GM18873 (cell line): Measurements from ENCODE around the gene TPST1.
"Not testable (repeated sequence)": the region's sequence is repeated elsewhere in the genome, so short reads cannot be mapped to it uniquely, and the experiment has no call there.

Experiments used
- ATAC-seq: cut with Tn5 transposase; IDR thresholded peaks from one replicate; pipeline ENCODE4 v1.9.1; 2021; ENCODE audit warnings: mild to moderate bottlenecking, moderate library complexity, moderate number of reproducible peaks; ENCODE audit not compliant: unreplicated experiment, low FRiP score

The TPST1 gene

DNA sequence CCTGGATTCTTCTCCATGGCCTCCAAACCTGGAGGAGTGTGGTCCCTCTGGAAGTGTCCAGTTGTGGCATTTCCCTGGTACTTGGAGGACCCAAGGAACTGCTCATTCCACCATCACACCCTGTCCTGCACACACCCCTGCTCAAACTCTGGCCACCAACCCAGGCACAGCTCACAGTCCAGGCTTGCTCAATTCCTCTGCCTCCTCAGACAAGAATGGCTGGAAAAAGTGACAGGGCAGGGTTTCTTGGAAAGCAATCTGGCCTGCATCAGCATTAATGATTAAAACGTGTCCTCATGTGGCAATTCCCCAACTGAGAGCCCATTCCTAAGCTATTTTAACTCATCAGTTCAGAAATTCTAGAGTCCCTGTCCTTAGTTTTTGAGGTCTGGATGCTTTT, 17.2 kb upstream of the TPST1 start:
- ATAC-seq, result no peak

DNA sequence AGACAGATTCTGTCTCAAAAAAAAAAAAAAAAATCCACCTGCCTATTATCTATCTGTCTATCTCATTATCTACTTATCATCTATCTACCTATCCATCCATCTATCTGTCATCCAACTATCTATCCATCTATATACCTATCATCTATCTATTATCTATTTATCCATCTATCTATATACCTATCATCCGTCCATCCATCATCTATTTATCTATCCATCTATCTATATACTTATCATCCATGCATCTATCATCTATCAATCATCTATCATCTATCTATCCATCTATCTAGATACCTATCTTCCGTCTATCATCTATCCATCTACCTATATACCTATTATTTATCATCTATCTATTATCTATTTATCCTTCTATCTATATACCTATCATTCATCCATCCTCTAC, 16.5 kb upstream of the TPST1 start:
- no peak for ATAC-seq

DNA sequence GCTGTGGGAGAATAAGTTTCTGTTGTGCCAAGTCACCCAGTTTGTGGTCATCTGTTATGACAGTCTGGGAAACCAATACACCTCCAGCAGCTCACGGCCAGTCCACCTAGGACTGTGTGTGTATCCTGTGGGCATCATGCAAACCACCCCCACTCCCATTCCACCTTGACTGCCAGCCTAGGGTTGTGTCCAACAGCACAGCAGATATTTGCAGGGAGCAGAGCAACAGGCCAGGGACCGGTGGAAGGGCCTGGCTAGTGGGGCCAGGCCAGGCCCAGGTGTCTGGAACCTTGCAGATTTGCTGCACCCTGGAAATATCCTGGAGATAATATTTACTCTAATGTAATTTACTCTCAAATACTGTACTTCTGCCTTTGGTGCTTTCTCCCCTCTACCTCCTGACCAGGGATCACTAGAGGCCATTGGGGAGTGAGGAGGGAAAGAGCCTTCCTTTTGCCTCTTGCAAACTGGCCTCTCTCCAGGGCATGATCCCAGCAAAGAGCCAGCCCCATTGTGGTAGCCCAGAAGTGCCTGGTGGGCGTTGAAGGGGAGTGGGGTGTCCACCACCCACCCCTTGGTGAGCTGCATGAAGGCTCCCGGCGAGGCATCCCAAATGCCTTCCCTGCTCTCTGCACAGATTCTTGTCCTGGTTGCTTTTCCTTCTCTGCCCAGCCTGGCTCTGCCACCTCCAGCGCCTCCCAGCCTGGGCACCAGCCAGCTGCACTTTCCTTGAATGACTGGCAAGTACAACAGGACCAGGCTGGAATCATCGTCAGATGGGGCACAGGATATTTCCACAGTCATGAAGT, 15.2 kb upstream of the TPST1 start:
- no peak for ATAC-seq

DNA sequence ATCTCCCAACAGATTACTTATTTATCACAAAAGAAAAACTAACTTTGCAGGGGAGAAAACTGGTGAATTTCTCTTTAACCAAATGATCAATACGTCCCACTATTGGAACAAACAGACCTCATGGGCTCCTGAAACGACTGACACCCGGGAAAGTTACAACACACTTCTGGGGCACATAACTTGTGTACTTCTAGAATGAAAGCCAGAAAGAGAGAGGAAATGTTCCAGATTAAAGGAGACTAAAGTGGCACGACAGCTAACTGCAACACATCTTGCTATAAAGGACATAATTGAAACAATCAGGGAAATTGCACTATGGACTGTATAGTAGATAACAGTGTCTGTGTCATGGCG, 14.7 kb upstream of the TPST1 start:
- ATAC-seq, result no peak

DNA sequence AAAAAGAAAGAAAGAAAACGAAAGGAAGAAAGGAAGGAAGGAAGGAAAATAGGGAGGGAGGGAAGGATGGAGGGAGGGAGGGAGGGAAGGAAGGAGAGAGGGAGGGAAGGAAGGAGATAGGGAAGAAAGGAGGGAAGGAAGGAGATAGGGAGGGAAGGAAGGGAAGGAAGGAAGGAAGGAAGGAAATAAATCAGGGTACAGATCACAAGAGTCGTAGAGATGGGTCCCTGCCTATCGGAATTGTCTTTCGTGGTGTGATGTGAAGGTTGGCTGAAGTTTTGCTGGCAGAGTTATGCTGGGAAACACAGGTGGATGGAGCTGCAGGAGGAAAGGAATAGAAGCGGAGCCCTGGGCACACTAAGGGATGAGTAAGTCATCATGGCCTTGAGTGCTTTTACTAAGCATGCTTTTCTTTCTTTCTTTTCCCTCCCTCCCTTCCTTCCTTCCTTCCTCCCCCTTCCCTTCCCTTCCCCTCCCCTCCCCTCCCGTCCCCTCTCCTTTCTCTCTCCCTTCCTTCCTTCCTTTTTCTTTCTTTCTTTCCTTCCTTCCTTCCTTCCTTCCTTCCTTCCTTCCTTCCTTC, 11.9 kb upstream of the TPST1 start:
- ATAC-seq, result no peak

DNA sequence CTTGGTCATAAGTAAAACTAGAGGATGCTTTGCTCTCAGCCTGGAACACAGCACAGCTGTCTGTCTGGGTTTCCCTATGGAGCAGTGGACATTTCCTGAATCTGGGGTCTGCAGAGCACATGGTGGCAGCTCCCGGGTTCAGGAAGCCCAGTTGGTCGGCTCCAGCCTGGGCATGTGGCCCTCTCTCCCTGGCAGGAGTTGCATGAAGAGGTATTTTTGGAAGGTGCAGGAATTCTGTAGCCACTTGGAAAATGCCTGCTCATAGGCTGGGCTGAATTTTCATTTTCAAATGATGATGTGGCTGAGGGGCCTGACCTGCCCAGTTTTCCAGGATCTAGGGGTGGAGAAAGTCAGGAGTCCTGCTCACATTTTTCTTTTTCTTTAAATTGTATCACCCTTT, 6.7 kb upstream of the TPST1 start:
- no peak for ATAC-seq

DNA sequence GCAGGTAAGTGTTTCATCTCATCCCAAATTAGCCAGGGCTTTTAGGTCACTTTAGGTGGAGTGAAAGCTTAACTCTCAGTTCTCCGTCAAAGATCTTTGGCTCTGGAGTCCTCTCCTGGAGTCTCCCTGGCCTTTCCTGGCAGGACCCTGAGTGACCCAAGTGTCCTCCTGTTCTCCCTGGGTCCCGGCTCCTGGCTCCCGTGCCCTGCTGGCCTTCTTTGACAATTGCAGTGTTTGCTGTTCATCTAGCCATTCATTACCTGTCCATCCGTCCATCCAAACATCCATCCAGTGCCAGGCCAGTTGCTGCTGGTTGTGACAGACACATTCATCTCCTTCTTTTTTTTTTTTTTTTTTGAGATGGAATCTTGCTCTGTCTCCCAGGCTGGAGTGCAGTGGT, 6.2 kb upstream of the TPST1 start:
- no peak for ATAC-seq

DNA sequence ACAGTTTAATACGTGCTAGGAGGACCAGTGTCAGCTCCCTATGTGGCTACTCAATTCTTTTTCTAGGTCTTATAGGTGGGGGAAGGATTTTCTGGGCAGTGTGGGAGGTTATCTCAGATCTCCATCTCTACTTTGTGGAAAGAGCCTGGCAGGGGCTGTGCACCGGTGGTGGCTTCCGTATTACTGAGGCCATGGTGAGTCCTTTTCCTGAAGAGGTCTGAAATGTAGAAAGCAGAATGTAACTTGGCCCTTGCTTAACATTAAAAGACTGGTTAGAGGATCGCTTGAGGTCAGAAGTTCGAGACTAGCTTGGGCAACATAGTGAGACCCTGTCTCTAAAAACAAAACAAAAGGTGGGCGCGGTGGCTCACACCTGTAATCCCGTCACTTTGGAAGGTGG, 2.7 kb upstream of the TPST1 start:
- no peak for ATAC-seq

DNA sequence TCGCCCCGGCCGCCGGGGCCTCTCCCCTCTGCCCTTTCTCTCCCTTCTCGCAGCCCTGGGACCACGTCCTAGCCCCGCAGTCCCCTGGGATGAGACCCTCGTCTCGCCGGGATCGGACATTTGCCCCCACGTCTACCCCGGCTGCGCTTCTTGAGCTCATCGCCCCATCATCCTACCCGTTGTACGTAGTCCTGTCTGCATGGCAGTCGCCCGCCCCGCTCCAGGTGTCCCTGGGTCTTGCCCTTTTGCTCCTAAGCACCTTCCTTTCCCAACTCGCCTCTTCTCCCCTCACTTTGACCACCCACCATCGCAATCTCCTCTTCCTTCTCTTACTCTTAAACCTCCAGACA, 582 bp downstream of the TPST1 start:
- no peak for ATAC-seq

DNA sequence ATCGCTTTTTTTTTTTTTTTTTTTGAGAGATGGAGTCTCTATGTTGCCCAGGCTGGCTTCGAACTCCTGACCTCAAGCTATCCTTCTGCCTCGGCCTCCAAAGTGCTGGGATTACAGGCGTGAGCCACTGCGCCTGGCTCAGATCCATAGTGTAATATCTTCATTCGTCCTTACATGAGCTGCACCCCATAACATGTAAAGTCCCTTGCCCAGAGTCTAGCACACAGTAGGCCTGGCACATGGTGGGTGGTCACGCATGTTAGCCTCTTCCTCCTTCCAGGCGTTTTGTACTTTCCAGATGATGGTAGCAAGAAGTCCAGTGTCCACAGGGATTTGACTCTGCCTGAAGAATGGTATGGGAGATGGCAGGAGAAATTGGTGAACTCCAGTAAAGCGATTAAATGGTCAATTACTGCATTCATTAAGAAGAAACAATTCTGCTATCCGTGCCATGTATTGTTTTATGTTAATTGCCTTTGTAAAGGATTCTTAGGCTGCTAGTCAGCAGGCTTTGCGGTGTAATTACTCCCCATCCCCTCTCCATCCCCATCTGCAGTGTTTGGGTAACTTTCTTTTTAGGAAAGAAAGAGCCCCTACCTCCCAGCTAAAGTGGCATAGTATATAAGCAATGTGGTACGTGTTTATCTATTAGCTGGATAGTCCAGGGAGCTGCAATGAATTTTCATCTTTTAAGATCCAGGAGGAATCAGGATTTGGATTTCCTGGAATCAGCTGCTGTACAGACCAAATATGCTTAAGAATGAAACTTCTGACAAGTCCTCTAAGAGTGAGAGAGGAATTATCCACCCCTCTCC, 1.2 kb downstream of the TPST1 start:
- no peak for ATAC-seq

DNA sequence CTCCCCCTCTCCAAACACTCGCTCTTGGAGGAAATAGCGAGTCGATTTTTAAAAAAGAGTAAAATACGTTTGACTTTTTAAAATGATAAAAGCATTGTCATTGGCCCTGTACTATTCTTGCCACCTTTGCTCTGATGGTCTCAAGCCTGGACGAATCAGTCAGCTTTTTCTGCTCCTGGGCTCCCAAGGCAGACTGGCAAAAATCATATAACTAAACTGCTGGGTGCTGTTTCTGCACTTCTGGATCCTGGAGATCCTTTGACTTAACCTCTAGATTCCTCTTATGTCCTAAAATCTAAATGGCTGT, 1.8 kb downstream of the TPST1 start:
- no peak for ATAC-seq

DNA sequence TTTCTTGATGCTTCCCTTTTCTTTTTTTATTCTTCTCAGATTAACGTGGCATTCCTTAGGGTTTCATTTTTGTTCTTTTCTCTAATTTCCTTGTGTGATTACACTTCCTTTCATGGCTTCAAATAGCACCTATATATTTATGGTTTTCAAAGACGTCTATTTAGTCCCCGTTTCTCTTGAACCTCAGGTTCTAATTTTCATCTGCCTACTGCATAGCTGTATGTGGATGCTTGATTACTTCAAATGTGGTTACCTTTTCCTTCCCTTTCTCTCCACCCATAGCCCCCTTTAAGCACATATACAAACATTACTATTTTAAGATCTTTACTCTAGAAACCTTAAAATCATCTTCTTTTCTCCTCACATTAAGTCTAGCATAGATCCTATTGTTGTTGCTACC, 2.4 kb downstream of the TPST1 start:
- ATAC-seq, result no peak

DNA sequence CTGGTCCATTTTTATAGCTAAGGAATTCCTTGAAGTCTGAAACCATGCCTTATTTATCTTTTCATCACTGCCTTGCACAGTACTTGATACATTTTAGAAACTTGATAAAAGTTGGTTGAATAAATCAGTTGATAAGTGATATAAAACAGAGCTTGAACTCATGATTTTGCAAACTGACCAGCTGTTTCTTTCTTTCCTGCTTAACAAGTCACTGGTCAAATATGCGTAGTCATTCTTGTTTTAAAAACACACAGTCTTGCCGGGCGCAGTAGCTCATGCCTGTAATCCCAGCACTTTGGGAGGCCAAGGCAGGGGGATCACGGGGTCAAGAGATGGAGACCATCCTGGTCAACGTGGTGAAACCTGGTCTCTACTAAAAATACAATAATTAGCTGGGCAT, 6.3 kb downstream of the TPST1 start:
- ATAC-seq, result no peak

DNA sequence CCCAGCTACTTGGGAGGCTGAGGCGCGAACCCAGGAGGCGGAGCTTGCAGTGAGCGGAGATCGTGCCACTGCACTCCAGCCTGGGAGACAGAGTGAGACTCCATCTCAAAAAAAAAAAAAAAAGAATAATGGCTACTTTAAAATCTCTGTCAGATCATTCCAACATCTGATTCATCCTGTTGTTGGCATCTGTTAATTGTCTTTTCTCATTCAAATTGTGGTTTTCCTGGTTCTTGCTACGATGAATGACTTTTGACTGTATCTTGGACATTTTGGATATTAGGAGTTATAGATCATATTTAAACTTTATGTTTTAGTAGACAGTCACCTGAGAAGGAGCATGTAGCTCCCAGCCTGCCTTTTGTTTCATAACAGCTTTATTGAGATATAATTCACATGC, 8.5 kb downstream of the TPST1 start:
- no peak for ATAC-seq

DNA sequence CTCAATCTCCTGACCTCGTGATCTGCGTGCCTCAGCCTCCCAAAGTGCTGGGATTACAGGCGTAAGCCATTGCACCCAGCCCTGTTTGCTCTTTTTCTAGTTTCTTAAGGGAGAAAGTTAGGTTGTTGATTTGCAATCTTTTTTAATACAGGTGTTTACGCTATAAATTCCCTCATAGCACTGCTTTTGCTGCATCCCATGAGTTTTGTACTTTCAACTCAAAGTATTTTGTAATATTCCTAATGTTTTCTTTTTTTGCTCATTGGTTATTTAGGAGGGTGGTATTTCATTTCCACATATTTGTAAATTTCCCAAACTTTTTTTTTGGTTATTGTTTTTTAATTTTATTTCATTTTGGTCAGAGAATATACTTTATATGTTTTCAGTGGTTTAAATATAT, 11.6 kb downstream of the TPST1 start:
- ATAC-seq, result no peak

DNA sequence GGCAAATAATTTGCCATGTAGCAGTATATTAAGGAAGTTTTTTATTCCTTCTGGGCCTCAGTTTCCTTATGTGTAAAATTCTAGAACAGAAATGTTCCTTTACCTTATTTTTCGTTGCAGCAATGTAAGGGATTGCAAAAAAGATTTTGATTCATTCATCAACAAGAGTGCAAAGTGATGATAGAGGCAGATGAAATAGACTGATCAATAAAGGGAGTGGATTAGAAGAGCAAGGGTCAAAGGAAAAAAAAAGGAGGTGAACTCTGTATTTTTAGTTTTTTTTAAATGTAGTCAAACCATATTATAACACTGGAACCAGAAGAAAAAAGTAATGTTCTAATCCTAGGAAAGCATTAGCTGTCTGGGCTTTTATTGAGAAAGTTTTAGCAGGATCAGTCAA, 14.7 kb downstream of the TPST1 start:
- no peak for ATAC-seq

DNA sequence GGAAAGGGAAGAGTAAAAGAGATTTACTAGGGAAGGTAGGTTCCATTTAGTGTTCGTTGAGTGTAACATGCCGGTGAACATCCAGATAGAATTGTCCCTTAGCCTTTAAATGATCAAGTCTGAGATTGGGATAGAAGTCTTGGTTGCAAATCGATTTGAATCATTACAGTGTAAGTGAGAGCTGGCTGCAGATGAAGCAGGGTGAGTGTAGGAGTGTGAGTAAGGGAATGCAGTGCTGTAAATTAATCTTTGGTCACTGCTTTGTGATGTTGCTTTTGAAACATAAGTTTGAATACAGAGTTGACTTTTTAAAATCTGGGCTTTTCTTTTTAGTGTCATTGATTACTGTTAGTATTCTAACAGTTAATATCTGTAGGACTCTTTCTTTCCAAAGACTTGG, 16.3 kb downstream of the TPST1 start:
- ATAC-seq, result no peak

DNA sequence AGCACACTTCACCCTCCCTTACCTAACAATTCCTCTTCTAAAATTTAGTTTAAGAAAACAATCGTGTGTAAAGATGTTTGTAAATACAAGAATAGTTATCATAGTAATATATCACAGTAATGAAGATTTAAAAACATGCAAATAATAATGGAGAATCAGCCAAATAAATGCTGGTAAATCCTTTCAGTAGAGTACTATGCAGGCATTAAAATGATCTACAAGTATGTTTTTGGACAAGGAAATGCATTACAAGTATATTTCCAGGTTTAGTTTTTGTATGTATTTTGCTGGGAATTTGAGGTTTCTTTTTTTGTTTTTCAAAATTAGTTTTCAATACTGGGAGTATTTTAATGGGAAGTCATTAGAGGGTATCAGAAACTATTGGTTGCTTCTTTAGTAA, 22.7 kb downstream of the TPST1 start:
- no peak for ATAC-seq

DNA sequence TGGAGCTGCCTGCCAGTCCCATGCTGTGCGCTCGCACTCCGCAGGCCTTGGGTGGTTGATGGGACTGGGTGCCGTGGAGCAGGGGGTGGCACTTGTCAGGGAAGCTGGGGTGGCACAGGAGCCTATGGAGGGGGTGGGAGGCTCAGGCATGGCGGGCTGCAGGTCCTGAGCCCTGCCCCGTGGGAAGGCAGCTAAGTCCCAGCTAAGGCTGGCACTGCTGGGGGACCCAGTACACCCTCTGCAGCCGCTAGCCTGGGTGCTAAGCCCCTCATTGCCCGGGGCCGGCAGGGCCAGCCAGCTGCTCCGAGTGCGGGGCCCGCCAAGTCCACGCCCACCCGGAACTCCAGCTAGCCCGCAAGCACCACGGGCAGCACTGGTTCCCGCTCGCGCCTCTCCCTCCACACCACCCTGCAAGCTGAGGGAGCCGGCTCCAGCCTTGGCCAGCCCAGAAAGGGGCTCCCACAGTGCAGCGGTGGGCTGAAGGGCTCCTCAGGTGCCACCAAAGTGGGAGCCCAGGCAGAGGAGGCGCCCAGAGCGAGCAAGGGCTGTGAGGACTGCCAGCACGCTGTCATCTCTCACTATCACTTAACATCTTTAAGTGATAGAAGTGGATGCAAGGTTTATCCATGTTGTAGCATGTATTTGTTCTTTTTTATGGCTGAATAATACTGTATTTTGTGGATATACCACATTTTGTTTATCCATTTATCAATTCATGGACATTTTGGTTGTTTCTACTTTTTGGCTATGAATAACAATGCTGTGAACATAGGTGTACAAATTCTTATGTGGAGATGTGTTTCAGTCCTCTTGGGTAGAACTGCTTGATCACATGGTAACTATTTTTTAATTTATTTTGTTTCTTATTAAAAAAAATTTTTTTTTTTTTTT, 26.4 kb downstream of the TPST1 start:
- ATAC-seq, result not testable (repeated sequence)

DNA sequence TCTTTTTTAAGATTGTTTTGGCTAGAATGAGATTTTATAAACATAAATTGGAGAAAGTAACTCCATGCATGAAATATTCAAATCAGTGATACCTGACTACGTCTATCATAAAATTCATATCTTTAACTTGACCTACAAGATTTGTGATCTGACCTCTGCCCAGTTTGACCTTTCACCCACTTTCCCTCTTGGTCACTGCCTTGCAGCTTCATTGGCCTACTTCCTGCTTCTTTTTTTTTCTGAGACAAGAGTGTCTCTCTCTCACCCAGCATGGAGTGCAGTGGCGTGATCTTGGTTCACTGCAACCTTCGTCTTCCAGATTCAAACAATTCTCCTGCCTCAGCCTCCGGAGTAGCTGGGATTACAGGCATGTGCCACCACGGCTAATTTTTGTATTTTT, 28.5 kb downstream of the TPST1 start:
- no peak for ATAC-seq

DNA sequence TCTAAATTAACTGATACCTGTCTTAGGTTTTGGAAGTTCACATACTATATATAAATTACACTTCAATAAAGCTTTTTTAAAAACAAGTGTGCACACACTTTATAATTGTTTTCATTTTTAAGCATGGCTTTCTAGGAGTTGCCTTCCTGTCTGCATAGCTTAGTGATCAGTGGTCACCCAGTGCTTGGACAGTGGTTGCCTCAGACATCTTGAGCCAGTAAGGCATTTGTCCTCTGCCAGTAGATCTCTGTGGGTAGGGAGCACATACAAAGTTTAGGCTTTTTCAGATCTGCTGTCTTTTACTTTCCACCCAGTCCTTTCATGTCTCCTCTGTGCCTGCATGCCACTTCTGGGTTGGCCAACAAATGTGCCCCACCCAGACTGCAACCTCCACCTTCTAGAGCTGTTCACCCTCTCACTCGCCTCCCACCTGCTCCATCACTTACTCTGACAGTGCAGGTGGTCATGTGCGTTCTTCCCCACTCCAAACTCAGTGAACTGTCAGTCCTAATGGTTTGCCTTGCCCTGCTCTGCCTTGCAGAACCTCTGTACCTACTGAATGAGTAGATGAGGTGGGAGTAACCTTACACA, 31.7 kb downstream of the TPST1 start:
- no peak for ATAC-seq
